Neural cell (in vitro differentiated cells): ENCODE measurements around the gene JAZF1. TPM values are rescaled to one million over a fixed set of nuclear protein-coding genes. Genes with fewer than 3 reads are reported as not detected.

Experiments
- H2AFZ ChIP-seq: fragments of 200-600, 300-800 bp; sonication (generic), shearing (Covaris generic); 2 replicates; pipeline ENCODE4 v1.6.0; 2014; ENCODE audit warnings: low read depth, mild to moderate bottlenecking, antibody characterized with exemption, low read length, moderate library complexity
- H3F3A ChIP-seq: fragments of 200-600 bp; shearing (Covaris generic); 2 replicates; pipeline ENCODE4 v1.6.1; 2016; ENCODE audit warnings: mild to moderate bottlenecking, moderate library complexity, mixed read lengths, antibody characterized with exemption, low read length; ENCODE audit not compliant: insufficient read depth, poor library complexity, severe bottlenecking
- H3K27ac ChIP-seq: fragments of 200-600, 300-800 bp; sonication (generic), shearing (Covaris generic); 2 replicates; pipeline ENCODE4 v1.5.1; 2014; ENCODE audit warnings: mild to moderate bottlenecking, low read length, moderate library complexity
- H3K27me3 ChIP-seq: fragments of 300-800, 200-600 bp; sonication (generic), shearing (Covaris generic); 2 replicates; pipeline ENCODE4 v1.6.0; 2014; ENCODE audit warnings: mild to moderate bottlenecking, low read depth, low read length, moderate library complexity; ENCODE audit not compliant: insufficient read depth
- H3K36me3 ChIP-seq: fragments of 300-800, 200-600 bp; sonication (generic), shearing (Covaris generic); 2 replicates; pipeline ENCODE4 v1.5.1; 2014; ENCODE audit warnings: mild to moderate bottlenecking, antibody characterized with exemption, low read length, moderate library complexity; ENCODE audit not compliant: insufficient read depth
- H3K4me2 ChIP-seq: fragments of 300-800, 200-600 bp; sonication (generic), shearing (Covaris generic); 2 replicates; pipeline ENCODE4 v1.6.0; 2014; ENCODE audit warnings: mild to moderate bottlenecking, low read length
- H3K4me3 ChIP-seq: fragments of 300-800, 200-600 bp; sonication (generic), shearing (Covaris generic); 2 replicates; pipeline ENCODE4 v1.5.1; 2014; ENCODE audit warnings: mild to moderate bottlenecking, low read length, moderate library complexity
- H3K79me2 ChIP-seq: fragments of 200-600 bp; shearing (Covaris generic); replicated peaks from 2 replicates; pipeline ENCODE4 v1.6.0; 2014; ENCODE audit warnings: mild to moderate bottlenecking, low read length, moderate library complexity; ENCODE audit not compliant: insufficient read depth
- H3K9ac ChIP-seq: fragments of 300-800, 200-600 bp; sonication (generic), shearing (Covaris generic); 2 replicates; pipeline ENCODE4 v1.6.1; 2016; ENCODE audit warnings: mild to moderate bottlenecking, low read length, mixed read lengths
- H3K9me2 ChIP-seq: fragments of 200-600 bp; shearing (Covaris generic); 2 replicates; pipeline ENCODE4 v1.6.1; 2016; ENCODE audit warnings: mild to moderate bottlenecking, low read length, mixed read lengths; ENCODE audit not compliant: insufficient read depth
- H3K9me3 ChIP-seq: fragments of 200-600, 300-800 bp; sonication (generic), shearing (Covaris generic); 2 replicates; pipeline ENCODE4 v1.6.1; 2016; ENCODE audit warnings: mild to moderate bottlenecking, mixed run types, low read length, moderate library complexity, mixed read lengths
- H4K20me1 ChIP-seq: fragments of 200-600 bp; shearing (Covaris generic); 2 replicates; pipeline ENCODE4 v1.6.1; 2016; ENCODE audit warnings: mild to moderate bottlenecking, mixed run types; ENCODE audit not compliant: insufficient read depth
- CTCF ChIP-seq: fragments of 450-650 bp; IDR thresholded peaks from 2 replicates; pipeline ENCODE4 v1.5.1; 2014; ENCODE audit warnings: antibody characterized with exemption, mild to moderate bottlenecking, moderate library complexity; ENCODE audit not compliant: poor library complexity, severe bottlenecking
- EP300 ChIP-seq: fragments of 450-650 bp; conservative IDR thresholded peaks from 2 replicates; pipeline ENCODE4 v1.6.1; 2014; ENCODE audit warnings: antibody characterized with exemption, mild to moderate bottlenecking, moderate library complexity; ENCODE audit not compliant: poor library complexity, severe bottlenecking
- EZH2 ChIP-seq: fragments of 200-600, 300-800 bp; shearing (Covaris generic), sonication (generic); IDR thresholded peaks from 2 replicates; pipeline ENCODE4 v1.6.1; 2014; ENCODE audit warnings: antibody characterized with exemption, low read length, borderline replicate concordance, mild to moderate bottlenecking; ENCODE audit not compliant: insufficient read depth, poor library complexity, severe bottlenecking
- MXI1 ChIP-seq: fragments of 450-650 bp; conservative IDR thresholded peaks from 2 replicates; pipeline ENCODE4 v1.6.1; 2014; ENCODE audit warnings: antibody characterized with exemption, mild to moderate bottlenecking; ENCODE audit not compliant: poor library complexity, severe bottlenecking
- POLR2AphosphoS5 ChIP-seq: IDR thresholded peaks from 2 replicates; pipeline ENCODE4 v1.6.1; 2012
- RAD21 ChIP-seq: fragments of 450-650 bp; conservative IDR thresholded peaks from 2 replicates; pipeline ENCODE4 v1.6.1; 2014; ENCODE audit warnings: antibody characterized with exemption, mild to moderate bottlenecking, moderate library complexity
- REST ChIP-seq: IDR thresholded peaks from 2 replicates; pipeline ENCODE4 v1.6.1; 2012; ENCODE audit warnings: borderline replicate concordance
- SMC3 ChIP-seq: fragments of 450-650 bp; conservative IDR thresholded peaks from 2 replicates; pipeline ENCODE4 v1.6.1; 2014; ENCODE audit warnings: antibody characterized with exemption, mild to moderate bottlenecking, moderate library complexity; ENCODE audit not compliant: poor library complexity
- TAF1 ChIP-seq: IDR thresholded peaks from 2 replicates; pipeline ENCODE4 v1.6.1; 2012; ENCODE audit warnings: low read depth
- polyA plus RNA-seq: library from polyadenylated mRNA; depleted of rRNA; stranded (reverse); fragments of >200 nt; gene quantifications from 2 replicates; pipeline ENCODE4 v1.2.3, GENCODE V29; 2014

Gene JAZF1
- polyA plus RNA-seq, 1 donor from 2014 or later: 29.5 TPM

GRCh38 chr7:28106321-28106829 is 74.2 kb downstream of the JAZF1 start:
- Histone ChIP-seq H4K20me1 (no peaks in the 10 kb centered on the region), H3K27ac (no peak overlapping the region)

GRCh38 chr7:28105234-28105633 is 75.4 kb downstream of the JAZF1 start:
- H3K36me3 ChIP-seq: no peaks in the 10 kb centered on the region
- no peak overlapping the region for H3K4me2 ChIP-seq
- H3K79me2 ChIP-seq: no peaks in the 10 kb centered on the region
- H3K4me3 ChIP-seq: no peak overlapping the region
- H4K20me1 ChIP-seq: no peaks in the 10 kb centered on the region
- no peak overlapping the region for H3K27ac ChIP-seq
- H3K9me3 ChIP-seq: no peaks in the 10 kb centered on the region
- H2AFZ ChIP-seq: no peak overlapping the region
- no peaks in the 10 kb centered on the region for H3K27me3 ChIP-seq
- peaks cover 4% of the 10 kb centered on the region for H3F3A ChIP-seq
- no peak overlapping the region for H3K9ac ChIP-seq
- H3K9me2 ChIP-seq: no peaks in the 10 kb centered on the region
- TF ChIP-seq MXI1 (no peak), SMC3 (no peak), EP300 (no peak), CTCF (no peak), TAF1 (no peak), RAD21 (no peak), EZH2 (no peak)

More at GRCh38 chr7:28106321-28106829, 74.2 kb downstream of the JAZF1 start:
- no peak overlapping the region for H2AFZ ChIP-seq
- H3K79me2 ChIP-seq: no peaks in the 10 kb centered on the region
- H3F3A ChIP-seq: peaks cover 4% of the 10 kb centered on the region
- no peaks in the 10 kb centered on the region for H3K9me2 ChIP-seq
- TF ChIP-seq CTCF: no peak
- no peak for TF ChIP-seq REST
- no peak for TF ChIP-seq MXI1
- peak; percentile 24 for TF ChIP-seq POLR2AphosphoS5
- peak; percentile 37 for TF ChIP-seq EP300
- no peak for TF ChIP-seq SMC3
- no peaks in the 10 kb centered on the region for H3K36me3 ChIP-seq
- H3K9ac ChIP-seq: no peak overlapping the region
- no peaks in the 10 kb centered on the region for H3K9me3 ChIP-seq
- peak overlapping the region; percentile 21 for H3K4me3 ChIP-seq
- H3K27me3 ChIP-seq: no peaks in the 10 kb centered on the region
- H3K4me2 ChIP-seq: no peak overlapping the region
